Activated T-helper 1 cell treated with Interleukin-2 at 50 U/mL for 16 hours (primary cell): ENCODE results near the gene CACNA1C.

Experiments used
- DNase-seq: peaks from one replicate; pipeline ENCODE4 v3.0.0-alpha.2; 2020; ENCODE audit warnings: low read depth

CACNA1C gene

DNA sequence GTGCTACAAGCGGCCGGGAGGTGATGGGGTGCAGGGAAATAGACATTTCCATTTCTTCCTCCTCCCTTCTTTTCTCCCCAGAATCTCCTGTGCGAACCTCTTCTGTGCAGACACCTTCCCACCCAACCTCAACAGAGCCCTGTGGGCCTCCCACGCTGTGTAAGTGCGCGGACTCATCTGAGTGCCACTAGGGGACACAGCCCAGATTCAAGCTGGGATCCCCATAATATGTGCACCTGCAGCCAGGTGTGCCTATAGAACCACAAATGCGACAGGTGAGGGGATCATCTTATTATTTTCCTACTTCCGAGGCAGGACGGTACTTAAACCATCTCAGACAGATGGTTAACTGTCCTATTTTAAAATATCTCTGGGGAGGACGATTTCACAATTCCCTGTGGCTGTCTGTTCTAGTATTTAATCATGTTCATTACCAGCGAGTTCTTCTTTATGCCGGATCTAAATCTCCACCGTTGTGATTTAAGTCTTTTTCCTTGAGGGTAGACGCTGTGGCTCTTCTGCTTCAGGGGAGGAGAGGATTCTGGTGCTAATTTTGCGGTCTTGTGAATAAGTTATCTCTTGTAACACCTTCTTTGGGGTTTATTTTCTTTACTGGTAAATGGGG lies 17.2 kb upstream of the CACNA1C start:
- no peak for DNase-seq

GRCh38 chr12:2039034-2039433 lies 13.8 kb upstream of the CACNA1C start:
- DNase-seq, result no peak

DNA sequence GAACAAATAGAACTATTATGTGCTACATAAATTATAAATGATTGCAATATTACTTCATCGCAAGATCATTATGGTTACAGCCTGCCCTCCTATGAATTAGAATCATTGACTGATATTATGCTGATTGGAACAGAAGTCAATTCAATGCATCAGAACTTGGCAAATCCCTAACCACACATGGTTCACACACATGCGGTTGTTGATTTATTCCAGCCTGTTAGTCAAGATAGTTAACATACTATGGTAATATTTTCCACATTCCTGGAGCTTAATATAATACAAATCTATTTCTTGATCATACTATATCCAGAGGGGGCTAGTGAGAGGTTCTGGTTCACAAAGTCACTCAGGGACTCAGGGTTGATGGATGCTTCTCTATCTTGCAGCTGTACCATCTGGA lies 9.7 kb upstream of the CACNA1C start:
- DNase-seq, result no peak

- no peak for DNase-seq
Observed at GRCh38 chr12:2044165-2044564, 8.6 kb upstream of the CACNA1C start.

DNA sequence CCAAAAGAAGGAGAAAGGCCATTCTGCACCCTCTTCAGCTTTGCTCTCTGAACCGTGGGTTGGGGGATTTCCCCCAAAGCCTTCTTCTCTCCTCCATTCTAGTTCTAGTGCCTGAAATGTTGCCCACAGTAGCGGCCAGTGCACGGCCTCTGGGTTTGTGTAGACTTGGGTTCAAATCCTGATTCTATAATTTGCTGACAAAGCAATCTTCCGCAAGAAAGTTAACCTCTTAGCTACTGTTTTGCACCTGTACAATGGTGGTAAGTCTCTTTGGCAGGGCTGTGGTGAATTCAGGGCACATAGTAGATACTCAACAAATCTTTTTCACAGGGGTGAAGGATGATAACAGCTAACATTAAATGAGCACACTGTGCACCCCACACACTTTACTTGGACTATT lies 5.8 kb upstream of the CACNA1C start:
- DNase-seq, result no peak

DNA sequence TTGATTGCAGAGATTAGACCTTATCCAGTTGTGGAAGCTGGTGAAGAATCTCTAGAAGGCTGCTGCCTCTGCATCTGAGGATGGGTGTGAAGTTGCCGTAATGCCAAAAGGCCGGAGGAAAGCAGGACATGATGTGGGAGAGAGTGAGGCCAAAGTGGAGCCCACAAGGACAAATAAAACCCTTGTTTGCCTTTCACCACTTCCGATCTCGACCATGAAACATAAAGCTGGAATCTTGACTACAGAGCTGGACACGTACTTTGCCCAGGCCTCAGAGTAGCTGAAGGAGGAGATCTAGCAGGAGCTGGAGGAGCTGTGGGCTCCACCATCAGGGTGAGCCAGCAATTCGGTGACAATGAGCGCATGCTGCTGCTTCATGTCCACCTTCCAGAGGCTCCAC lies 5.0 kb upstream of the CACNA1C start:
- no peak for DNase-seq

DNA sequence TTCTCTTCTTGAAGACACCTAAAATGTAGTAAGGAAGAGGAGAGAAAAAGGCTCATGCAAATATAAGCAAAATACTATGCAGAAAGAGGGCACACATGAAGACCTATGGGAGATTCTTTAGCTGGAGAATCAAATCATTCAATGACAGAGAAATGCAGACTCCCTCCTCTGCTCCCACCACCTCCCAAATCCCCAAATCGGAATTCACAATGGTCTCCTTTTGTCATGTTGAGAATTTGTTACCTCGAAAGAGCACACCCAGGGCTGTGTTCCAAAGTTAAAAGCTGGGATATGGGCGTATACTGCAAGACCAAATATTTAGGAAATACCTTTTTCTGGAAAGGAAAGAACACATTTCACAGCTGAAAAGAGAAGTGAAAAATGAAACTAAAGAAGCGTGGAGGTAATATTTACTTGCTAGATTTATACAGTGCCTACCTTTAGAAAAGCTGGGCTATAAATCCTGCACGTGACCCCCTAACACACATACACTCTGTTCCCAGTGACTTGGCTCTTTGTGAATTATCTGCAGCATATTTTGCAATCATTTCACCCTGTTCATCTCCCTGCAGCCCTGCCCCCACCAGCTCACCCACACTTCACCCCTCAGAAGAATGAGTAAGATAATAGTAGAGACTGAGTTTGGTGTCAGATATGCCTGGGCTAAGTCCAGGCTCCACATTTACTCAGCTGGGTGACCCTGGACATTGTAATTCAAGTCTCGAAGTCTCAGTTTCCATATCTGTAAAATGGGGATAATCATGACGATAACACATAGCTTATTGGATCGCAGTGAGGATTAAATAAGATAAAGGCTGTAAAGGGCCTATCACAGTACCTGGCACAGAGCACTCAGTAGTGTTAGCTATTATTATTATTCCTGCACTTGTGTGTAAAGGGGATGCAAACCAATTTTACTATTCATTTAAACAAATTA lies 2.9 kb upstream of the CACNA1C start:
- DNase-seq, result no peak

DNA sequence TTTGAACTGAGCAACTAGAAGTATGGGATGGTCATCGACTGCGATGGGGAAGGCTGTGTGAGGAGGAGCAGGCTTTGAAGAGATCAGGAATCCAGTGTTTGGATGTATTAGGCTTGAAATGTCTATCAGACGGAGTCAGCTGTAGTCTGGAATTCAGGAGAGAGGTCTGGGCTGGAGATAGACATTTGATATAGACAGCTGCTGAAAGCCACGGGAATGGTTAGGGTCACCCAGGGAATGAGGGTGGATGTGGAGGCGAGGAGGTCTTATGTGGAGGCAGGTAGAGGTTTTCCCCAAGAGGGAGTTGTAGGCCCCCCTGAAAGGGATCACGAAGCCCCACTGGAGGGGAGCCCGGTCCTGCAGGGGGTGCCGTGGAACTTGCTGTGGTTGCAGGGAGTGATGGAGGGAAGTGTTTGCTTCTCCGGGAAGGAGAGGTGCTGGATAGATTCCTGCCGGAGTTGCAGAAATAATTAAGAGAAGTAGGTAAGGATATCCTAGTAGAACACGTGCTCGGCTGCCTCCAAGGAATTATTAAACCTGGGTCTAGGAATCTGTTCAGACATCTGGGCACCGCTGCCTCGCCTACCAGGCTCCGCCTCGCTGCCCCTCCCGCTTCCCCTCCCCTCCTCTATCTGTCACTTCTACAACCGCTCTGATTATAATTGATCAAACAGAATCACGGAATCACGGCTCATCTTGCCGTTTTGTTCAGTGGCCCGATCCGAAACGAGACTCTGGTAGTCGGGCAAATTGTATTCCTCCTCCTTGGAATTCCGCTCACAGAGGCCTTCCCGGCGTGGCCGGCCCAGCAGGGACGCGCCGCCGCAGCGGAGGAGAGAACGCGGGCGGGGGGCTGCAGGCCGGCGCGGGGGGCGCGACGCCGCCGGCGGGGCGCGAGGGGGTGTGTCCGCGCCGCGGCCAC lies 826 bp upstream of the CACNA1C start:
- no peak for DNase-seq

DNA sequence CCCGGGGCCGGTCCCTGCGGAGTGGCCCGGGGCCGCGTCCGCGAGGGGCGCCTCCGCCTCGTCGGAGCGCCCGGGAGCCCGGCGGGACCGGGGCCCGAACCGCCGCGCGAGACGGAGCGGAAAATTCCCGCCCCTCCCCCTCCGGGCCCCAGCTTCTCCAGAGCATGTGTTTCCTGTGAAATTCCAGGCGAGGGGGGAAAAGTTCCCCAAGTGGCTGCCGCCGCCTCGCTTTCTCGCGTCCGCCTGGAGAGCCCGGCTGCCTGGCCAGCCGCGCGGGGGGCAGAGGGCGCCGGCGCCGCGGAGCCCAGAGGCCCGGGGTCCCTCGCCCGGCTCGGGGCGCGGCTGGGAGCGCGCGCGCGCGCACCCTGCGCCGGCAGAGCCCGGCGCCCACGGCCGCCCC lies 904 bp downstream of the CACNA1C start:
- DNase-seq, result no peak

- DNase-seq, result no peak
Observed at GRCh38 chr12:2054091-2055018, 1.6 kb downstream of the CACNA1C start.

DNA sequence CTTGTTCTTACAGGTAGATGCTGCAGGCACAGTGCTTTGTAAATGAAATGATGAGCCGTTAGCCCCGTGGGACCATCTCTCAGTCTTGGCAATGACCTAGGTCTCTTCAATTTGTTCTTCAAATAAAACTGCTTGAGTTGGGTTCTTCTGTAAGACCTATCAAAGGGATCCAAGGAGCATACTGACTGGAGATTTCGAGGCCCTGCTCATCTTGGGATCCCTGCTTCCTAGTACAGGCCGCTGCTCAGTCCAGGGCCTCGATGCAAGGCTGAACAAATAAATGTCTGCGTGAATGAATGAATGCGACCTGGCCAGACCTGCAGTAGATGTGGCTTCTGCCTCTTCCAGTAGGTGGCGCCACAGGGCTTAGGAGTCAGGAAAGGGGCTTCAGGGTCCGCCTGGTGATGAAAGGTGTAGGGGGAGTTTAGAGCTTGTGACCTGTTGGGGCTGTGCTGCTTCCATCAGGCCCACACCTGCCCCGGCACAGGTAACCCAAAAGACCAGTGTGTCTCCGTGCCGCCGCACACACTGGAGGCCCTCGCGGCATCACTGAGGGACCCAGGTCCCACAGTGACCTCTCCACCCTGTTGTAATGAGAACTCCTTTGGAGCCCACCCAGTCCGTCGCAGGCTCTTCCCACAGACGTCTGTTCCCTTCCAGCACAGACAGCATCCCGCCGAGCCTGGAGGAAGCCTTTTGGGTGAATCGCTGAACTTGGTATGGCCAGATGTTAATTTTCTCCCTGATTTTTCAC lies 4.4 kb downstream of the CACNA1C start:
- no peak for DNase-seq

DNA sequence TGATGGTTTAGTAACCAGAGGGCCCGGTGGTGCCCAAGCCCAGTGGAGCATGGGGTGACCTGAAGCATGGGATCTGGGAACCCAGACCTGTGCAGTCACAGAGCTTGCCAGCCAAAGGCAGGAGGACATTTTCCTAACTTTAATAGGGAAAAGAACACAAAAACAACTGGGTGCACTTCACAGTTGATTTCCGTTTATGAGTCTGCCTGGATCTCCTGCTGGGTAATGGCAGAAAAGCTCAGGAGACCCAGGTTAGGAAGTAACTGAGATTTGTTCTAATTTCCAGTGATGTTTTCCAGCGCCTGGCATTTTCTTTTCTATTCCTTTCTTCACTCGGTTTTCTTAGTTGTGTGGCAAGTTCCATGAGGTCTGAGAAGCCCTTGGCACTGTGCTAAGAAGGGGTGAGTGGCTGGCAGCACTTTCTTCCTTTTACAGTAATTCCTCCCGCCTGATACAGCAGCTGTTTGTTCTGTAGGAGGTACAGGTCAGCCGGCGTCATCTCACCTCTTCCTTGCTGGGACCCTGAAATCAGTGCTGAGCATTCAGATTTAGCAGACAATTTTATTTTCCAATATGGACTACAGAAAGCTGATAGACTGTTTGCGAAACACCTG lies 5.1 kb downstream of the CACNA1C start:
- DNase-seq, result no peak

DNA sequence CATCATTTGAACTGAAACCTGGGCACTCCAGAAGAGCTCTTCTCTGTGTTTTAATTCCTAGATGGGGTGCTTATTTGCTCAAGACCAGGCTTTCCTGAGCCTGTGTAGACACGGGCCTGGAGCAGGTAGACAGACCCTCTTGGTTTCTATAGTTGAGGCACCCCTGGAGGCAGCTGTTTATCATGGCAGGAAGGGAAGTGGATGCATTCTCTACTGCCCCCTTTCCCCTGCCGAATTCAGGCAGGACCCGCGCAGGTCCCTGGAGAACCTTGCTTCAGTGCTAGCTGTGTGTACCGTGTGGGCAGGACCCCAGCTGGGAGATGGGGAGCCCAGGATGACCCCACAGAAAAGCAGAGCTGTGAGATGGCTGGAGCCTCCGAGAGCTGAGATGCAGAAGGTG lies 6.0 kb downstream of the CACNA1C start:
- no peak for DNase-seq

GRCh38 chr12:2061402-2061801 lies 8.6 kb downstream of the CACNA1C start:
- DNase-seq, result no peak

DNA sequence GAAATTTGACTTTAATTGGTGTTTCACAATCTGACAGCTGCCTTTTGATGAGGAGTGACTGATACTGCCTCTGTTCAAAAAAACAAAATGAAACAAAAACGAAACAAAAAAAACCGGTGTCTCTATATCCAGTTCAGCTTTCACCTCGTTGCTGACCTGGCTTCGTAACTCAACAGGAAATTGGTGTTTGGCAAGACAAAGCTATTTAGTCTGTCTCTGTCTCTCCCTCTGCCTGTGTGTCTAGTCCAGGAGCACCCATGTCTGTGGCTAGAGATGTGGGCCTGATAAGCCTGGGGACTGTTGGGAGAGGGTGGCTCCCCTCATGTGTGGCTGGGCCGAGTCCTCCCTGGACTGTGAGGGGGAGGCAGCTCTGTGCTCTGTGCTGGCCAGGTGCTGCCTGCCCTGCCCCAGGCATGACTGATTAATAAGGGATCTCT lies 11.3 kb downstream of the CACNA1C start:
- DNase-seq, result no peak

DNA sequence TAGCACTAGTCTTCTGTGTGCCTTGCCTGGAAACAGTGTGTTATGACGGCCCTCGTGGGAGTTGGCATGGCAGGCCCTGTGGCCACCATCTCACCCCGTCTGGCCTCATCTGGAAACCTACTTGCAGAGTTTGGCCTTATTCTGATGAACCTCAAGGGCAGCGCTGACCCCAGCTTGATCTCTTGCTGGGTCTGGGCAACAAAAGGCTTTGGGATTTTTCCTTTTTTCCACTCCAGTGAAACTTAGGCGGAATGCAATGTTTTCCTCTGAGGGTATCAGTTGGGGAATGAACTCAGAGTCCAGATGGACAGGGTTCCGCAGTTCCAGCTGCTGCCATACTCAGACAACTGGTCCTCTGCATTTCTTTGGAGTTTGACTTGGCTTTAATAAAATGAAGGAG lies 15.9 kb downstream of the CACNA1C start:
- DNase-seq, result no peak

DNA sequence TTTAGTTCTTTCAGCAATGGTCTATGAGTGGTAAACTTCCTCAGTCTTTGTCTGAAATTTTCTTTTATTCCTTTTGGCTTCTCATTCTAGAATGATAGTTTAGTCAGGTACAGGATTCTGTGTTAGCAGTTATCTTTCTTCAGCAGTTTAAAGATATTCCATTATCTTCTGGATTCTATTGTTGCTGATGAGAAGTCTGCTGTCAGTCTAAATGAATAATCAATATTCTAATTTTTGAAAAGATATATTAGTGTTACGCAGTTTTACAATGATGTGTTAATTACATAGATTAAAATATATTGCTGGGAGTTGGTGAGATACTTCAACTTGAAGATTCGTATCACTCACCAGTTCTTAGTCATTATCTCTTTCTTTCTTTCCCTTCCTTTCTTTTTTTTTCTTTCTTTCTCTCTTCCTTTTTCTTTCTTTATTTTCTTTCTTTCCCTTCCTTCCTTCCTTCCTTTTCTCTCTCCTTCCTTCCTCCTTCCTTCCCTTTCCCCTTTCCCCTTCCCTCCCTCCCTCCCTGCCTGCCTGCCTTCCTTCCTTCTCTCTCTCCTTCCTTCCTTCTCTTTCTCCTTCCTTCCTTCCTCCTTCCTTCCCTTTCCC lies 17.8 kb downstream of the CACNA1C start:
- no peak for DNase-seq

DNA sequence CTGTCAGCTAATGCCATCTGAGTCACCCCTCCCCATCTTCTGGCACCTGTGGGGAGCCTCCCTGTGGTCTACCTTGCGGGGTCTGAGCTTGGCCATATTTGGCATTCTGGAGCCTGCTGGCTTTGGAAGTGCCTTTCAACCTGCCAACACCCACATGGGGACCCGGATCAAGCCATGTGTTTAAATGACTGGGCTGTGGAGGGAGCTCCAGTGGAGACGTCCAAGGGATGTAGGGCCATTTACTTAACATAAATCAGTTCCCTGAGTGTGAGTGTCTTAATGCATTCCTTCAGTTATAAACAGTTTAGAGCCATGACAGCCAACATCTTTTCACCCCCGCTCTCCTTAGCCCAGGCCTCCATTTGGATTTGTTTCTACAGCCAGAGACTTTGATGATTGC lies 22.0 kb downstream of the CACNA1C start:
- DNase-seq, result no peak

- DNase-seq, result no peak
Observed at GRCh38 chr12:2075508-2076195, 22.9 kb downstream of the CACNA1C start.
